Posterior cingulate gyrus (tissue), 11 donors: ENCODE data around the gene THSD4.

ENCODE experiments used
- DNase-seq, 10 donors: peaks; one replicate each; pipeline versions ENCODE4 v3.0.0 to v3.0.0-alpha.2; 2020 to 2021; ENCODE audit warnings: mixed read lengths in 3 of 10
- intact Hi-C: fragments of 100-400 bp; cut with DNase I; formaldehyde crosslinking; loops from one replicate; pipeline ENCODE4 v1.15.1; 2023

Gene THSD4

GRCh38 chr15:71336671-71337070 is 221.4 kb downstream of the THSD4 start:
- intact Hi-C loops: no loop called here
- no peak for DNase-seq

- intact Hi-C loops: no loop called here
- no peak for DNase-seq
Observed at GRCh38 chr15:71337197-71337845, 222.1 kb downstream of the THSD4 start.

- intact Hi-C loops: no loop called here
- DNase-seq: no peak
Observed at GRCh38 chr15:71338265-71338664, 223.0 kb downstream of the THSD4 start.

- no peak for DNase-seq
- intact Hi-C loops: no loop called here
Observed at GRCh38 chr15:71338827-71339542, 223.7 kb downstream of the THSD4 start.

- intact Hi-C loops: no loop called here
- no peak for DNase-seq
Observed at GRCh38 chr15:71341811-71342550, 226.7 kb downstream of the THSD4 start.

- DNase-seq: no peak
- intact Hi-C loops: no loop called here
Observed at GRCh38 chr15:71342658-71343057, 227.4 kb downstream of the THSD4 start.

- intact Hi-C loops: no loop called here
- no peak for DNase-seq
Observed at GRCh38 chr15:71344316-71344715, 229.0 kb downstream of the THSD4 start.

GRCh38 chr15:71345186-71345585 is 229.9 kb downstream of the THSD4 start:
- DNase-seq: no peak
- intact Hi-C loops: no loop called here

DNA sequence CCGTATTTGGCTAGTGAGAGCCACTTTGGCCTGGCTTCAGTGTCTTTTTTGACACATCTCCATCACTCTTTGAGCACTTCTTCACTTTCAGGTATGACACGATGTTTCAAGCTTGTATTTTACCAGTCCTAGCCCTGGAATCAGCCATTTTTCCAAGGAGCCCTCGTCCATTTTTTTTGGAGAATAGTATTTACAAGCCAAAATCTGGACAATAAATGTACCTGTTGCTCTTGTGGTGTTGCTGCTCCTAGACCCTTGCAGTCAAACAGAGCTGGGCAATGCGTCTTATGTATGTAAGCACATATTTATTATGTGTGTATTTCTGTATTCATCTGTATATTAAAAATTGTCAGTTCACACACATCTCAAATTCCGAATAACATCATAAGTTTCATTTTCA is 231.2 kb downstream of the THSD4 start:
- DNase-seq: no peak
- intact Hi-C loops: no loop called here

- intact Hi-C loops: no loop called here
- DNase-seq: no peak
Observed at GRCh38 chr15:71348597-71348996, 233.3 kb downstream of the THSD4 start.

GRCh38 chr15:71349336-71349735 is 234.1 kb downstream of the THSD4 start:
- no peak for DNase-seq
- intact Hi-C loops: no loop called here

GRCh38 chr15:71349736-71350526 is 234.7 kb downstream of the THSD4 start:
- no peak for DNase-seq
- intact Hi-C loops: no loop called here

DNA sequence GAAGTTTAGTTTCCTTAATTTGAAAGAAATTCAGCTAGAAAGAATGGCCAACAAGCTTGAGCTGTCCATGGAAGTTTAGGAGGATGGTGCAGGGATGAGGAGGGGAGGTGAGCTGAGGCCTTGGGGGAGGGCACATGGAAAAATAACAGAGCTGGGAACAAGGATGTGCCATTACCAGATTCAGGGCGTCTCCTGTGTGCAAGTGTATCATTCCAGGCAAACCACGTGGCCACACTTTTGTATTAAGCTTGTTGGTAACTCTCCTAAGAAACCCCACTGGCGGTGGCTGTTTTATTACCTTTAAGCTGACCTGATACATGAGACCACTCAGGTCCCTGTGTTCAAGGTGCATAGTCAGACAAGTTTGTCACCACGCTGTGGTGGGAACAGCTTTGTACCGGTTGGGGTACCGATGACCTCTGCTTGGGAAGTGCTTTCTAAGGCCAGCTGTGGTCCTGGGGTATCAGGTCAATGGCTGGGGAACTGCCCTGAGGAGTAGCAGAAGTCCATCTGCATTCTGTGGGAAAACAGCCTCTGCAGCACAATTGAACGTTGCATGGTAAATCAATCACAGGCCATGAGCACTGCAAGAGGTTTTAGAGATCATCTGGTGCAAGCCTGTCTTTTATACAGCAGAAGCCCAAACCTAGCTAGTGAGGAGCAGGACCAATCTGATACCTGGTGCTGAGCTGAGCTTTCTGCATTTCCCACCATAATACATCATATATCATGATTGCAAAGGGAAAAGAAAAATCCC is 235.5 kb downstream of the THSD4 start:
- intact Hi-C loops: no loop called here
- DNase-seq: no peak

DNA sequence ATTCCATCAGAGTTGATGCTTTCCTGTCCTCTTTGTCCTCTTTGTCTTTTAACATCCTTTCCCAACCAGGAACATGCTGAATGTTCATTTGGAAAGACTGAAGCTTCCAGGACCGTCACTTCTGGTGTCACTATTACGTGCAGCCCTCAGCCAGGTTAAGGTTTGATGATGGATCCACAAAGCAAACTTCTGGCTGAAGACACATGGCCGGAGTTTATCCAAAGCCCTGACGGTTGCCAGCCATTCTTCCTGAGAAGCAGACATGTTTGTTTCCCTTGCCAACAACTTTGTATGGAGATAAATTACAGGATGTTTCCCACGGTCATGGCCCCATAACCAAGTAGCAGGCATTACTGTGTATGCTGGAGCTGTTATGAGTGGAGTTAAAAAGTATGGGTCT is 236.9 kb downstream of the THSD4 start:
- intact Hi-C loops: no loop called here
- DNase-seq: no peak

DNA sequence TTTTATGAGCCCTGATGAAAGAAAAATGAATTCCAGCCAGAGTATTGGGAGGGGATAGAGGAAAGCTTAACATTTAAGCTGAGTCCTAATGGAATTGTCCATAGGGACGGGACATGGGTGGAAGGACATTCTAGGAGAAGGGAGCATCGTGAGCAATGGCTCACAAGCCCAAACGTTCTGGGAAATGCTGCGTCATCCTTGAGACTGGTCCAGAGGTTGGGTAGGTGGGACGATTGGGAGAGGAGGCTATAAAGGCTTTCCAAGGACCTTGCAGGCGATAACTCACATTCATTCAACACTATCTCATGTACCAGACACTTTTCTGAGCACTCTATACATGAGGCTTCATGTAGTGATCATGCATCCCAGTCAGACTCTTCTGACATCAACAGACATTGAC is 237.5 kb downstream of the THSD4 start:
- no peak for DNase-seq
- intact Hi-C loops: no loop called here

DNA sequence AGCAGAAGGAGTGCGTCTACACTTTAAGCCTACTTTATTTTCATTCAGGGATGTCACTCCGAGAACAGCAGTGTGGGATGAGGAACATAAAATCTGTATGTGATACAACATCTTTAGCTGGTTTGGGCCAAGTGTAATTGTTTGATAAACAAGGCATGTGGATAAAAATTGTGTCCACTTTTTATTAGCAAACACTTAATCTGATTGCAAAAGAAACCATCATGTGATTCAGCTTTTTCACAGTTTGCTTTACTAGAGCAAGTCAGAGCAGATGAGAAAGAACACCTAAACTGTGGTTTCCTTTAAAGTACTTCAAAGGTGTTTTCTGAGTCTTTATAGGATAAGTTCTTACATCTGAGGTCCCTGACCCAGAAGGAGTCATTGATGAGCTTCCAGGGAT is 237.9 kb downstream of the THSD4 start:
- no peak for DNase-seq
- intact Hi-C loops: no loop called here

DNA sequence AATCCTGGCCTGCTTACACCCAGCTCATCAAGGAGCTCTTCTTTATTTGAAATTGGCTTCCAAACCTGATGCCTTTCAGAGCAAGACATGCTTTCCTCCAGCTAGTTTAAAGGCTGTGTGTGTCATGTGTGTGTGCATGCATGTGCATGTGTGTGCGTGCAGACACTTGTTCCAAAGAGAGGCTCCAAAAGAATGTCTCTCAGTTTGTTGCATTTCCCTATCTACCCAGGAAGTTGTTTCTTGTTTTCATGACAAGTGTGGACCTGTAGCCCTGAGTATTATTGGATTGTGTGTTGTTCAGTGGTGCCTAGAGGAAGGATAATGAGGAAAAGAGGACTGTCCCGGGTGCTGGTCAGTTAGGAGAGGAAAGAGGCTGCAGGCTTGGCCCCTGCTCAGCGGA is 240.0 kb downstream of the THSD4 start:
- intact Hi-C loops: no loop called here
- no peak for DNase-seq

GRCh38 chr15:71357321-71357732 is 242.1 kb downstream of the THSD4 start:
- intact Hi-C loops: no loop called here
- DNase-seq: no peak

GRCh38 chr15:71357967-71358366 is 242.7 kb downstream of the THSD4 start:
- intact Hi-C loops: no loop called here
- DNase-seq: no peak

DNA sequence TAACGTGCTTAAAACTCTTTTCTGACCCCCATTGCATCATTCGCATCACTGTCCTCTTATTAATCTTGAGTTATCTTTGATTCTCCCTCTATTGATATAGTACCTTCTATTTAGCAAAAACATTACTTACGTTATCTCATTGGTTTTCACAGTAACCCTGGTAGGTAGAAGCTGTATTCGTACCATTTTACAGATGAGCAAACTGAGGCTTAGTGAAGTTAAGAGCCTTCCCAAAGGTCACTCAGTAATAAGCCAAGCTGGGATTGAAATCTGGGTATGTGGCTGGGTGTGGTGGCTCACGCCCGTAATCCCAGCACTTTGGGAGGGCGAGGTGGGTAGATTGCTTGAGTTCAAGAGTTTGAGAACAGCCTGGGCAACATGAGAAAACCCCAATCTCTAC is 244.0 kb downstream of the THSD4 start:
- DNase-seq: no peak

More for the DNA sequence above, 244.0 kb downstream of the THSD4 start:
- intact Hi-C loops: no loop called here
